Liver (tissue), 9 donors: ENCODE results near the gene HIP1R. TPM values are rescaled to one million over a fixed set of nuclear protein-coding genes. Genes with fewer than 3 reads are reported as not detected.

Source experiments
- DNase-seq: peaks from one replicate; pipeline ENCODE4 v3.0.0-alpha.2; 2017; ENCODE audit warnings: low spot score
- H3K27ac ChIP-seq, 2 donors: one replicate each; pipeline ENCODE4 v1.7.0; 2013; ENCODE audit warnings: inconsistent platforms in 2 of 2, low read length in 2 of 2, control low read depth in 1 of 2, low read depth in 1 of 2, mild to moderate bottlenecking in 1 of 2
- H3K27me3 ChIP-seq, 4 donors: one replicate each; pipeline versions ENCODE4 v1.6.1 to v1.7.0; 2013; ENCODE audit warnings: low read length in 3 of 4, inconsistent platforms in 1 of 4, mild to moderate bottlenecking in 1 of 4, moderate library complexity in 1 of 4; ENCODE audit not compliant: control insufficient read depth in 4 of 4, insufficient read depth in 4 of 4
- H3K36me3 ChIP-seq, 4 donors: one replicate each; pipeline versions ENCODE4 v1.6.1 to v1.7.0; 2013; ENCODE audit warnings: low read length in 3 of 4, mild to moderate bottlenecking in 3 of 4, low read depth in 1 of 4, moderate library complexity in 1 of 4; ENCODE audit not compliant: control insufficient read depth in 4 of 4, insufficient read depth in 3 of 4
- H3K4me1 ChIP-seq, 4 donors: one replicate each; pipeline versions ENCODE4 v1.6.1 to v1.7.0; 2013; ENCODE audit warnings: low read length in 3 of 4, mild to moderate bottlenecking in 3 of 4, moderate library complexity in 1 of 4; ENCODE audit not compliant: control insufficient read depth in 4 of 4, insufficient read depth in 4 of 4
- H3K4me3 ChIP-seq, 3 donors: one replicate each; pipeline versions ENCODE4 v1.6.1 to v1.7.0; 2013; ENCODE audit warnings: low read length in 3 of 3, control low read depth in 1 of 3, low read depth in 1 of 3, mild to moderate bottlenecking in 1 of 3
- H3K9ac ChIP-seq, 2 donors: one replicate each; pipeline ENCODE4 v1.7.0; 2013; ENCODE audit warnings: low read length in 2 of 2, mild to moderate bottlenecking in 2 of 2, moderate library complexity in 2 of 2, control low read depth in 1 of 2, low read depth in 1 of 2
- H3K9me3 ChIP-seq, 4 donors: one replicate each; pipeline versions ENCODE4 v1.6.1 to v1.7.0; 2013; ENCODE audit warnings: low read length in 3 of 4; ENCODE audit not compliant: control insufficient read depth in 4 of 4
- EGR1 ChIP-seq, 2 donors: IDR thresholded peaks; 2 replicates each; pipeline ENCODE4 v1.6.1; 2016 to 2018; ENCODE audit warnings: antibody characterized with exemption in 2 of 2, low read depth in 2 of 2
- FOXA1 ChIP-seq: IDR thresholded peaks from 2 replicates; pipeline ENCODE4 v1.6.1; 2016; ENCODE audit warnings: antibody characterized with exemption
- FOXA2 ChIP-seq: IDR thresholded peaks from 2 replicates; pipeline ENCODE4 v1.6.1; 2016; ENCODE audit warnings: antibody characterized with exemption
- GABPA ChIP-seq, 2 donors: IDR thresholded peaks in 1 of 2; conservative IDR thresholded peaks in 1 of 2; 2 replicates each; pipeline ENCODE4 v1.6.1; 2016; ENCODE audit warnings: antibody characterized with exemption in 2 of 2, mild to moderate bottlenecking in 1 of 2, moderate library complexity in 1 of 2
- HNF4A ChIP-seq, 2 donors: conservative IDR thresholded peaks; 2 replicates each; pipeline ENCODE4 v1.6.1; 2016; ENCODE audit warnings: antibody characterized with exemption in 2 of 2, mild to moderate bottlenecking in 2 of 2
- HNF4G ChIP-seq: IDR thresholded peaks from 2 replicates; pipeline ENCODE4 v1.6.1; 2016; ENCODE audit warnings: antibody characterized with exemption
- JUND ChIP-seq, 2 donors: IDR thresholded peaks; 2 replicates each; pipeline ENCODE4 v1.6.1; 2016; ENCODE audit warnings: antibody characterized with exemption in 2 of 2
- NR2F2 ChIP-seq: IDR thresholded peaks from 2 replicates; pipeline ENCODE4 v1.6.1; 2016; ENCODE audit warnings: antibody characterized with exemption
- RAD21 ChIP-seq, 2 donors: IDR thresholded peaks; 2 replicates each; pipeline ENCODE4 v1.6.1; 2016; ENCODE audit warnings: antibody characterized with exemption in 2 of 2, mild to moderate bottlenecking in 2 of 2
- RXRA ChIP-seq, 2 donors: IDR thresholded peaks; 2 replicates each; pipeline ENCODE4 v1.6.1; 2017 to 2018; ENCODE audit warnings: antibody characterized with exemption in 2 of 2, mild to moderate bottlenecking in 1 of 2
- SP1 ChIP-seq: IDR thresholded peaks from 2 replicates; pipeline ENCODE4 v1.6.1; 2018; ENCODE audit warnings: antibody characterized with exemption, mild to moderate bottlenecking
- TAF1 ChIP-seq: conservative IDR thresholded peaks from 2 replicates; pipeline ENCODE4 v1.6.1; 2016; ENCODE audit warnings: antibody characterized with exemption, mild to moderate bottlenecking
- YY1 ChIP-seq: IDR thresholded peaks from 2 replicates; pipeline ENCODE4 v1.6.1; 2016; ENCODE audit warnings: antibody characterized with exemption, mild to moderate bottlenecking
- WGBS: extraction: QIAGEN DNeasy Blood & Tissue Kit; methylation state at CpG from one replicate; pipeline ENCODE4 v1.1.7; 2013; 5-methylcytosine and 5-hydroxymethylcytosine counted together
- polyA plus RNA-seq, 2 donors: library from polyadenylated mRNA; stranded (reverse) in 1 of 2; unstranded in 1 of 2; fragments of 200-250 nt in 1 of 2; fragments of >200 nt in 1 of 2; fragmentation: Nextera tagmentation in 1 of 2; extraction: Ambion mirVana in 1 of 2; gene quantifications; one replicate each; pipeline versions ENCODE4 v1.2.1 to v1.2.3, GENCODE V29; 2013 to 2015
- total RNA-seq, 2 donors: library from RNA; depleted of rRNA; stranded (reverse); fragments of >200 nt; gene quantifications; one replicate each; pipeline ENCODE4 v1.2.3, GENCODE V29; 2014
- TF ChIP-seq, protein P1 (sequence below): fragments of 150-350 bp; IDR thresholded peaks from 2 replicates; pipeline ENCODE4 v1.5.1; 2017; ENCODE audit warnings: improper control_type of control experiment, low read depth, low read length; ENCODE audit not compliant: missing input control
- TF ChIP-seq, protein P2 (sequence below): IDR thresholded peaks from 2 replicates; pipeline ENCODE4 v1.6.1; 2016; ENCODE audit warnings: antibody characterized with exemption
- TF ChIP-seq, protein P3 (sequence below): IDR thresholded peaks from 2 replicates; pipeline ENCODE4 v1.6.1; 2016; ENCODE audit warnings: antibody characterized with exemption, mild to moderate bottlenecking
- TF ChIP-seq, protein P4 (sequence below): IDR thresholded peaks from 2 replicates; pipeline ENCODE4 v1.6.1; 2016; ENCODE audit warnings: antibody characterized with exemption
- donor health status: healthy.
- donor health status: healthy.
- donor health status: healthy.
- donor health status: healthy.
- donor health status: healthy.

Gene HIP1R
- total and polyA plus RNA-seq, 4 donors = 12.4 to 52.5 (median 17.0) TPM

DNA sequence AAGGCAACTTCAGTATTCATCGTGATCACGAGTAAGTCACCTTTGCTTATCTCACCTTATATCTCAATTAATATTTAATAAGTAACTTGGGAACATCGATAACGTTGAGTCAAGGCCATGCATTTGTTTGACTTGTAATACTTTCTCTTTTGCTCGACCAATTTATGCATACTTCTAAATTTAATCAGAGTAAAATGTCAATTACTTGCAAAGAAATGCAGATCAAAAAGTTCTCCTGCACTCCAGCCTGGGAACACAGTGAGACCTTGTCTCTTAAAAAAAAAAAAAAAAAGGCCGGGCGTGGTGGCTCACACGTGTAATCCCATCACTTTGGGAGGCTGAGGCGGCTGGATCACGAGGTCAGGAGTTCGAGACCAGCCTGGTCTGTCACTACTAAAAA, 11.8 kb upstream of the HIP1R start:
- H3K4me3 ChIP-seq = no peak overlapping the region
- no peaks in the 10 kb centered on the region for H3K9me3 ChIP-seq
- peaks cover 0 to 10% (median 7%) of the 10 kb centered on the region in 4 donors for H3K4me1 ChIP-seq
- H3K36me3 ChIP-seq = no peaks in the 10 kb centered on the region
- no peaks in the 10 kb centered on the region for H3K27me3 ChIP-seq
- DNase-seq = no peak
- H3K27ac ChIP-seq = no peak overlapping the region
- TF ChIP-seq, protein P1, sequence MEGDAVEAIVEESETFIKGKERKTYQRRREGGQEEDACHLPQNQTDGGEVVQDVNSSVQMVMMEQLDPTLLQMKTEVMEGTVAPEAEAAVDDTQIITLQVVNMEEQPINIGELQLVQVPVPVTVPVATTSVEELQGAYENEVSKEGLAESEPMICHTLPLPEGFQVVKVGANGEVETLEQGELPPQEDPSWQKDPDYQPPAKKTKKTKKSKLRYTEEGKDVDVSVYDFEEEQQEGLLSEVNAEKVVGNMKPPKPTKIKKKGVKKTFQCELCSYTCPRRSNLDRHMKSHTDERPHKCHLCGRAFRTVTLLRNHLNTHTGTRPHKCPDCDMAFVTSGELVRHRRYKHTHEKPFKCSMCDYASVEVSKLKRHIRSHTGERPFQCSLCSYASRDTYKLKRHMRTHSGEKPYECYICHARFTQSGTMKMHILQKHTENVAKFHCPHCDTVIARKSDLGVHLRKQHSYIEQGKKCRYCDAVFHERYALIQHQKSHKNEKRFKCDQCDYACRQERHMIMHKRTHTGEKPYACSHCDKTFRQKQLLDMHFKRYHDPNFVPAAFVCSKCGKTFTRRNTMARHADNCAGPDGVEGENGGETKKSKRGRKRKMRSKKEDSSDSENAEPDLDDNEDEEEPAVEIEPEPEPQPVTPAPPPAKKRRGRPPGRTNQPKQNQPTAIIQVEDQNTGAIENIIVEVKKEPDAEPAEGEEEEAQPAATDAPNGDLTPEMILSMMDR = no peak
- TF ChIP-seq HNF4A (conservative IDR thresholded peaks at IDR 0.05) (no peak), FOXA2 (no peak), RAD21 (IDR thresholded peaks at IDR 0.05) (no peak), FOXA1 (no peak), EGR1 (IDR thresholded peaks at IDR 0.05; ENCODE audit: low read depth in 2 of 2) (no peak), NR2F2 (no peak), SP1 (no peak), JUND (IDR thresholded peaks at IDR 0.05) (no peak), YY1 (no peak), TAF1 (no peak), RXRA (IDR thresholded peaks at IDR 0.05) (no peak)
- TF ChIP-seq, protein P2, sequence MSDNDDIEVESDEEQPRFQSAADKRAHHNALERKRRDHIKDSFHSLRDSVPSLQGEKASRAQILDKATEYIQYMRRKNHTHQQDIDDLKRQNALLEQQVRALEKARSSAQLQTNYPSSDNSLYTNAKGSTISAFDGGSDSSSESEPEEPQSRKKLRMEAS = no peak
- TF ChIP-seq, protein P3, sequence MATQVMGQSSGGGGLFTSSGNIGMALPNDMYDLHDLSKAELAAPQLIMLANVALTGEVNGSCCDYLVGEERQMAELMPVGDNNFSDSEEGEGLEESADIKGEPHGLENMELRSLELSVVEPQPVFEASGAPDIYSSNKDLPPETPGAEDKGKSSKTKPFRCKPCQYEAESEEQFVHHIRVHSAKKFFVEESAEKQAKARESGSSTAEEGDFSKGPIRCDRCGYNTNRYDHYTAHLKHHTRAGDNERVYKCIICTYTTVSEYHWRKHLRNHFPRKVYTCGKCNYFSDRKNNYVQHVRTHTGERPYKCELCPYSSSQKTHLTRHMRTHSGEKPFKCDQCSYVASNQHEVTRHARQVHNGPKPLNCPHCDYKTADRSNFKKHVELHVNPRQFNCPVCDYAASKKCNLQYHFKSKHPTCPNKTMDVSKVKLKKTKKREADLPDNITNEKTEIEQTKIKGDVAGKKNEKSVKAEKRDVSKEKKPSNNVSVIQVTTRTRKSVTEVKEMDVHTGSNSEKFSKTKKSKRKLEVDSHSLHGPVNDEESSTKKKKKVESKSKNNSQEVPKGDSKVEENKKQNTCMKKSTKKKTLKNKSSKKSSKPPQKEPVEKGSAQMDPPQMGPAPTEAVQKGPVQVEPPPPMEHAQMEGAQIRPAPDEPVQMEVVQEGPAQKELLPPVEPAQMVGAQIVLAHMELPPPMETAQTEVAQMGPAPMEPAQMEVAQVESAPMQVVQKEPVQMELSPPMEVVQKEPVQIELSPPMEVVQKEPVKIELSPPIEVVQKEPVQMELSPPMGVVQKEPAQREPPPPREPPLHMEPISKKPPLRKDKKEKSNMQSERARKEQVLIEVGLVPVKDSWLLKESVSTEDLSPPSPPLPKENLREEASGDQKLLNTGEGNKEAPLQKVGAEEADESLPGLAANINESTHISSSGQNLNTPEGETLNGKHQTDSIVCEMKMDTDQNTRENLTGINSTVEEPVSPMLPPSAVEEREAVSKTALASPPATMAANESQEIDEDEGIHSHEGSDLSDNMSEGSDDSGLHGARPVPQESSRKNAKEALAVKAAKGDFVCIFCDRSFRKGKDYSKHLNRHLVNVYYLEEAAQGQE = no peak
- WGBS = 63% methylated on average over 11 of the region's 11 CpGs
- no peak overlapping the region for H3K9ac ChIP-seq

DNA sequence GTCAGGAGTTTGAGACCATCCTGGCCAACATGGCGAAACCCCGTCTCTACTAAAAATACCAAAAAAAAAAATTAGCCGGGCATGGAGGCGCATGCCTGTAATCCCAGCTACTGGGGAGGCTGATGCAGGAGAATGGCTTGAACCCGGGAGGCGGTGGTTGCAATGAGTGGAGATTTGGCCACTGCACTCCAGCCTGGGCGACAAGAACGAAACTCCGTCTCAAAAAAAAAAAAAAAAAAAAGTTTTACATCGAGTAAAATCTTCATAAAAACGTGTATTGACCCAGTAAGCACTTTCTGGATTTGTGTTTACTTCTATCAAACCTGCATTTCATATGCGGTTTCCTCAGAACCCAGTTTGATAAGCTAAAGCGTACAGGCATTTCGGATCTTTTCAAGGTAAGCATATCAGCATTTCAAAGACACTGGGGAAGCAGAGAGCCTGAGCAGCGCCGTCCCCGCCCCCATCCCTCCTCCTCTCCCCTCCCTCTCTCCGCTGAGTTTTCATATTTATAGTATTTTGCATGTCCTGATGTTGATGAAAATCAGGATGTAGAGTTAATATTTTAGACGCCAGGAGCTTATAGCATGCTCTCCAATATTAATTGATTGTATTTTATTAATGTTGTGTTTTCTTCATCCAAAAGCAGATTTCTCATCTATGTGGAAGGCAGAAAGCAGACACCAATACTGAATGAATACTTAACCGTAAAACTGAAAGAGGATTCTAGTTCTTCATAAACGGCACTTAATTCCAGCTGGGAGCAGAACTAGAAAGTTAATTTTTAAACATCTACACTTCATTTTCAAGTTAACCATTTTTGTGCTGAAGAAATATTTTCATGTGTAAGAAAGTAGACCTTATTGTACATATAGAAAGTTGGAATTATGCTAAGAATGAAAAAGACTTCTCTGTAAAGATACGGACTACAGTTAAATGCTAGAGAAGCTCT, 9.2 kb upstream of the HIP1R start:
- no peaks in the 10 kb centered on the region for H3K9me3 ChIP-seq

More for the DNA sequence above, 9.2 kb upstream of the HIP1R start:
- H3K27ac ChIP-seq = peak overlapping the region; percentile 43 to 65
- no peaks in the 10 kb centered on the region for H3K36me3 ChIP-seq
- H3K27me3 ChIP-seq = no peaks in the 10 kb centered on the region
- peaks cover 0 to 10% (median 7%) of the 10 kb centered on the region in 4 donors for H3K4me1 ChIP-seq
- H3K4me3 ChIP-seq = peak overlapping the region; percentile 56 to 72 (median 66)
- TF ChIP-seq HNF4G (no peak), GABPA (IDR thresholded peaks at IDR 0.05 in 1 of 2, conservative IDR thresholded peaks at IDR 0.05 in 1 of 2) (no peak), YY1 (peak; percentile 38), JUND (IDR thresholded peaks at IDR 0.05) (no peak)
- TF ChIP-seq, protein P4, sequence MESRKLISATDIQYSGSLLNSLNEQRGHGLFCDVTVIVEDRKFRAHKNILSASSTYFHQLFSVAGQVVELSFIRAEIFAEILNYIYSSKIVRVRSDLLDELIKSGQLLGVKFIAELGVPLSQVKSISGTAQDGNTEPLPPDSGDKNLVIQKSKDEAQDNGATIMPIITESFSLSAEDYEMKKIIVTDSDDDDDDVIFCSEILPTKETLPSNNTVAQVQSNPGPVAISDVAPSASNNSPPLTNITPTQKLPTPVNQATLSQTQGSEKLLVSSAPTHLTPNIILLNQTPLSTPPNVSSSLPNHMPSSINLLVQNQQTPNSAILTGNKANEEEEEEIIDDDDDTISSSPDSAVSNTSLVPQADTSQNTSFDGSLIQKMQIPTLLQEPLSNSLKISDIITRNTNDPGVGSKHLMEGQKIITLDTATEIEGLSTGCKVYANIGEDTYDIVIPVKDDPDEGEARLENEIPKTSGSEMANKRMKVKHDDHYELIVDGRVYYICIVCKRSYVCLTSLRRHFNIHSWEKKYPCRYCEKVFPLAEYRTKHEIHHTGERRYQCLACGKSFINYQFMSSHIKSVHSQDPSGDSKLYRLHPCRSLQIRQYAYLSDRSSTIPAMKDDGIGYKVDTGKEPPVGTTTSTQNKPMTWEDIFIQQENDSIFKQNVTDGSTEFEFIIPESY = no peak
- H3K9ac ChIP-seq = peak overlapping the region; percentile 54 to 74
- DNase-seq = no peak
- 14% methylated on average over 22 of the region's 22 CpGs for WGBS
